ENCODE results near the gene SPATA22. TPM values are rescaled to one million over a fixed set of nuclear protein-coding genes. Genes with fewer than 3 reads are reported as not detected.
A peak's percentile ranks its signal among the peaks of the same experiment; 100 is the strongest.
"Not testable (repeated sequence)": the region's sequence is repeated elsewhere in the genome, so short reads cannot be mapped to it uniquely, and the experiment has no call there.

Gene SPATA22
- polyA plus RNA-seq, 1 donor from 2014 or later, result not detected

- H3K27me3 Mint-ChIP-seq, result peaks cover 11% of the 10 kb centered on the region
- not testable (repeated sequence) for H3K4me3 Mint-ChIP-seq
Observed at GRCh38 chr17:3433215-3433614, 38.4 kb downstream of the SPATA22 start.

DNA sequence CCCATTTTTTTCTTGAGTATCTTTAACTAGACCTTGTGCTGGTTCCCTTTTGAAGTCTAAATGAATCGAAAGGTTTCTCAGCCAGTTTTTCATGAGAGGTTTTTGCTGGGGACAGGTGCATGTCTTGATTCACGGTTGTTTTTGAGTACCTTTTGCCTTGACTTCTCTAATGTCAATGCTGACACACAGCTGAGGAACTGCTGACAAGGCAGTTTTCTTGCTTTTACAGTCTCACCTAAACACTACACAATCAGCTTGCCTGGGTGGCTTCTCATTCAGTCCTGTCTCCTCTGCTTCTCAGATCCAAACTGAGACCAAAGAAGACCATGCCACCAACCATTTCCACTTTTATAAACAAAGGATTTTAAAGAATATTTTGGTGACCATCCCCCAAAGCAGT lies 53.4 kb downstream of the SPATA22 start:
- H3K36me3 Mint-ChIP-seq, result no peaks in the 10 kb centered on the region
- no peak overlapping the region for H3K27ac Mint-ChIP-seq
- H3K9me3 Mint-ChIP-seq, result peaks cover 0 to 7% (median 0%) of the 10 kb centered on the region in 3 donors
- H3K27me3 Mint-ChIP-seq, result peaks cover 19% of the 10 kb centered on the region
- H3K4me3 Mint-ChIP-seq, result peak overlapping the region in 1 of 4 donors; percentile 1
- H3K4me1 Mint-ChIP-seq, result peaks cover 0 to 1% (median 0%) of the 10 kb centered on the region in 3 donors

More at GRCh38 chr17:3433215-3433614, 38.4 kb downstream of the SPATA22 start:
- H3K4me1 Mint-ChIP-seq, H3K36me3 Mint-ChIP-seq: not testable (repeated sequence)
- Mint-ChIP-seq H3K9me3 (peaks cover 0 to 11% (median 5%) of the 10 kb centered on the region in 3 donors), H3K27ac (peak overlapping the region in 1 of 3 donors; percentile 89)

GRCh38 chr17:3415610-3416009 lies 56.0 kb downstream of the SPATA22 start:
- no peak overlapping the region for H3K27ac Mint-ChIP-seq
- peaks cover 0 to 7% (median 0%) of the 10 kb centered on the region in 3 donors for H3K9me3 Mint-ChIP-seq
- no peak overlapping the region for H3K4me3 Mint-ChIP-seq

GRCh38 chr17:3412216-3412615 lies 59.4 kb downstream of the SPATA22 start:
- not testable (repeated sequence) for H3K4me3 Mint-ChIP-seq, H3K36me3 Mint-ChIP-seq, H3K27ac Mint-ChIP-seq, H3K4me1 Mint-ChIP-seq
- H3K9me3 Mint-ChIP-seq, result peaks cover 8 to 11% (median 10%) of the 10 kb centered on the region in 3 donors
- H3K27me3 Mint-ChIP-seq, result peaks cover 23% of the 10 kb centered on the region

More at GRCh38 chr17:3415610-3416009, 56.0 kb downstream of the SPATA22 start:
- Mint-ChIP-seq H3K27me3 (peaks cover 22% of the 10 kb centered on the region), H3K36me3 (no peaks in the 10 kb centered on the region), H3K4me1 (peaks cover 0 to 4% (median 3%) of the 10 kb centered on the region in 3 donors)

- Mint-ChIP-seq H3K27me3 (peaks cover 24% of the 10 kb centered on the region), H3K4me3 (no peak within 1 kb of the TSS)
Observed at GRCh38 chr17:3411070-3411469, 60.5 kb downstream of the SPATA22 start, which contains the start of gene OR3A3. TSS of gene OR3A3 (plus strand) at chr17:3411370.

GRCh38 chr17:3403856-3404255 lies 67.8 kb downstream of the SPATA22 start:
- not testable (repeated sequence) for H3K4me3 Mint-ChIP-seq, H3K27me3 Mint-ChIP-seq, H3K36me3 Mint-ChIP-seq, H3K4me1 Mint-ChIP-seq, H3K27ac Mint-ChIP-seq
- peaks cover 8 to 20% (median 15%) of the 10 kb centered on the region in 3 donors for H3K9me3 Mint-ChIP-seq

More at GRCh38 chr17:3411070-3411469, 60.5 kb downstream of the SPATA22 start, which contains the start of gene OR3A3:
- no peak within 1 kb of the TSS for H3K27ac Mint-ChIP-seq
- no peaks in the 10 kb centered on the region for H3K36me3 Mint-ChIP-seq
- H3K9me3 Mint-ChIP-seq, result peaks cover 11 to 19% (median 15%) of the 10 kb centered on the region in 3 donors
- H3K4me1 Mint-ChIP-seq, result peaks cover 0 to 4% (median 3%) of the 10 kb centered on the region in 3 donors

DNA sequence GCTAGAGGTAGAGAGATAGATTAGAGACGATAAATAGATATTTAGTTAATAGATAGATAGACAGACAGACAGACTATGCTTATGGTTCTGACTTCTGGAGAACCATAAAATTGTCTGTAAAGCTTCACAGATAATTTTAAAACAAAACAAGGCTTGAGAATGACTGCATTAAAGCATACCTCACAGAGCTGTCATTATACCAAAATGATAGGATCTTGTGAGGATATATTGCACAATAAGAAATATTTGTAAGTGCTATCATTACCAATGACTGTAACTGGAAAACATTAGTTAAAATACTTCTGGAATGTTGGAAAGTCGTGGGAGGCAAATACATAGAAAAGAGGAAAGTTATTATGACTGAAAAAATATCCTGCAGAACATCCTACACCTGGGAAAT lies 69.8 kb downstream of the SPATA22 start:
- H3K27me3 Mint-ChIP-seq, result no peaks in the 10 kb centered on the region
- no peaks in the 10 kb centered on the region for H3K36me3 Mint-ChIP-seq
- H3K4me3 Mint-ChIP-seq, result no peak overlapping the region
- peaks cover 4 to 8% (median 4%) of the 10 kb centered on the region in 3 donors for H3K9me3 Mint-ChIP-seq
- H3K4me1 Mint-ChIP-seq, result no peaks in the 10 kb centered on the region
- no peak overlapping the region for H3K27ac Mint-ChIP-seq

DNA sequence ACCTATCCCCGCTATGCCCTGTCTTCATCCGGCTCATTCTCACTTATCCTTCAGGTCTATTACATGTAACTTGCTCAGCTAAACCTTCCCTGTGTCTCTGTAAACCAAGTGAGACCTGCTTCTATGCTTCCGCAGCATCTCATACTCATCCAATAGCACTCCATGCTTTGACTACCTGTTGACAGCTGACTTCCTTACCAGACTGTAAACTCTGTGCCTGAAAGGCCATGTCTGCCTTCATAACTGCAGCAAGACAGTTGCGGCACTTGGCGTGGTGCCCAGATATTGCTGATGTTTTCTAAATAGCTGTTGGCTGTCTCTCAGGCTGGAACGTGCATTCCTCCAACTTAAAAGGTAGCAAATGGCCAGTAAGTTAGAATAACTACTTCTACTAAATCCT lies 71.6 kb downstream of the SPATA22 start:
- no peak overlapping the region for H3K4me3 Mint-ChIP-seq
- H3K36me3 Mint-ChIP-seq, result no peaks in the 10 kb centered on the region
- H3K27me3 Mint-ChIP-seq, result peaks cover 5% of the 10 kb centered on the region
- peaks cover 0 to 1% (median 0%) of the 10 kb centered on the region in 3 donors for H3K4me1 Mint-ChIP-seq
- H3K9me3 Mint-ChIP-seq, result peaks cover 0 to 2% (median 2%) of the 10 kb centered on the region in 3 donors
- no peak overlapping the region for H3K27ac Mint-ChIP-seq

GRCh38 chr17:3398310-3398709 lies 73.3 kb downstream of the SPATA22 start, which contains the start of gene OR1E1:
TSS of gene OR1E1 (minus strand) at chr17:3398410. CDS start at chr17:3398410, 0 bp downstream.
- H3K27ac Mint-ChIP-seq, result no peak within 1 kb of the TSS
- no peak within 1 kb of the TSS for H3K4me3 Mint-ChIP-seq
- H3K9me3 Mint-ChIP-seq, result peaks cover 0 to 4% (median 2%) of the 10 kb centered on the region in 3 donors
- H3K36me3 Mint-ChIP-seq, result peaks cover 1% of the 10 kb centered on the region
- H3K4me1 Mint-ChIP-seq, result peaks cover 0 to 1% (median 0%) of the 10 kb centered on the region in 3 donors
- H3K27me3 Mint-ChIP-seq, result peaks cover 9% of the 10 kb centered on the region

DNA sequence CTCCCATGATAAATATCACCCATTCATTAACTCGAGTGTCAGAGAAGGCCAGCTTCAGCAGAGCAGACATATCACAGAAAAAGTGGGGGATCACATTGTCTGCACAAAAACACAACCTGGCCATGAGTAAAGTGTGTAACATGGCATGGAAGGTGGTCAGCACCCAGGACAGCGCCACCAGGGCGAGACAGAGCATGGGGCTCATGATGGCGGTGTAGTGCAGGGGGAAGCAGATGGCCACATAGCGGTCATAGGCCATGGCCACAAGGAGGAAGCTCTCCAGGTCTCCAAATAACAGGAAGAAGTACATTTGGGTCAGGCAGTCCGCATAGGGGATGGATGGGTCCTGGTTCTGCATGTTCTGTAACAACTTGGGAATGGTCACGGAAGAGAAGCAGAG lies 73.8 kb downstream of the SPATA22 start:
- not testable (repeated sequence) for H3K4me3 Mint-ChIP-seq, H3K27me3 Mint-ChIP-seq, H3K36me3 Mint-ChIP-seq, H3K9me3 Mint-ChIP-seq, H3K27ac Mint-ChIP-seq, H3K4me1 Mint-ChIP-seq

Other genes starting within 250 kb of the SPATA22 start
- gene OR3A1, start 173.5 kb downstream of the SPATA22 start, polyA plus RNA-seq, result 0.64 TPM
- gene OR3A2, start 85.5 kb downstream of the SPATA22 start, polyA plus RNA-seq, result 1.7 TPM
- not detected for gene OR1E1, start 73.4 kb downstream of the SPATA22 start, polyA plus RNA-seq
- not detected for gene OR3A3, start 60.4 kb downstream of the SPATA22 start, polyA plus RNA-seq
- gene OR1E2, start 38.0 kb downstream of the SPATA22 start, polyA plus RNA-seq, result not detected
- gene ASPA, start 4.2 kb upstream of the SPATA22 start, polyA plus RNA-seq, result not detected
- gene TRPV3, start 86.0 kb upstream of the SPATA22 start, polyA plus RNA-seq, result 2.2 TPM
- 2.5 TPM for gene TRPV1, start 137.6 kb upstream of the SPATA22 start, polyA plus RNA-seq
- 7.0 TPM for gene SHPK, start 164.4 kb upstream of the SPATA22 start, polyA plus RNA-seq
- 13.0 TPM for gene CTNS, start 164.9 kb upstream of the SPATA22 start, polyA plus RNA-seq
- 72.1 TPM for gene TAX1BP3, start 196.8 kb upstream of the SPATA22 start, polyA plus RNA-seq
- 81.8 TPM for gene EMC6, start 197.0 kb upstream of the SPATA22 start, polyA plus RNA-seq
- 764 TPM for gene P2RX5, start 224.3 kb upstream of the SPATA22 start, polyA plus RNA-seq